Heart right ventricle (tissue), 16 donors: ENCODE data around the gene CDH13. TPM values are rescaled to one million over a fixed set of nuclear protein-coding genes. Genes with fewer than 3 reads are reported as not detected.

Experiments
- ATAC-seq, 8 donors: fragments of 200-7000 bp; cut with Tn5 transposase; one replicate each; pipeline ENCODE4 v1.9.1; 2020; ENCODE audit warnings: mild to moderate bottlenecking in 8 of 8, moderate library complexity in 8 of 8, moderate number of reproducible peaks in 1 of 8
- DNase-seq, 2 donors: peaks; one replicate each; pipeline ENCODE4 v3.0.0-alpha.2; 2020
- H3K27ac ChIP-seq, 10 donors: fragments of 200-600 bp; sonication (generic) in 2 of 10; one replicate each; pipeline versions ENCODE4 v1.5.0 to v1.8.0; 2020 to 2022; ENCODE audit warnings: mild to moderate bottlenecking in 3 of 10
- H3K27me3 ChIP-seq, 7 donors: fragments of 200-600 bp; one replicate each; pipeline ENCODE4 v1.8.0; 2021 to 2022; ENCODE audit warnings: mild to moderate bottlenecking in 2 of 7
- H3K36me3 ChIP-seq, 9 donors: fragments of 200-600 bp; sonication (generic) in 1 of 9; one replicate each; pipeline versions ENCODE4 v1.5.0 to v1.8.0; 2020 to 2022; ENCODE audit warnings: mild to moderate bottlenecking in 2 of 9
- H3K4me1 ChIP-seq, 9 donors: fragments of 200-600 bp; sonication (generic) in 1 of 9; one replicate each; pipeline versions ENCODE4 v1.5.0 to v1.8.0; 2020 to 2022; ENCODE audit warnings: mild to moderate bottlenecking in 4 of 9
- H3K4me3 ChIP-seq, 10 donors: fragments of 200-600 bp; sonication (generic) in 2 of 10; one replicate each; pipeline versions ENCODE4 v1.5.0 to v1.8.0; 2020 to 2022; ENCODE audit warnings: mild to moderate bottlenecking in 7 of 10, moderate library complexity in 2 of 10
- H3K9me3 ChIP-seq, 11 donors: fragments of 200-600 bp in 10 of 11; sonication (generic) in 2 of 11; one replicate each; pipeline versions ENCODE4 v1.5.0 to v1.8.0; 2013 to 2022; ENCODE audit warnings: mild to moderate bottlenecking in 2 of 11, control low read depth in 1 of 11, moderate library complexity in 1 of 11
- WGBS, 2 donors: extraction: QIAGEN DNeasy Blood & Tissue Kit; methylation state at CpG; one replicate each; pipeline ENCODE4 v1.1.7; 2013; ENCODE audit warnings: inconsistent platforms in 1 of 2; 5-methylcytosine and 5-hydroxymethylcytosine counted together
- intact Hi-C, 10 donors: fragments of 100-400 bp; cut with DNase I; formaldehyde crosslinking; loops; one replicate each; pipeline versions ENCODE4 v1.11.1 to v1.14.2; 2022
- polyA plus RNA-seq, 2 donors: library from polyadenylated mRNA; stranded (reverse); fragments of 200-250 nt; gene quantifications; one replicate each; pipeline ENCODE4 v1.2.3, GENCODE V29; 2013
- total RNA-seq, 10 donors: library from RNA; stranded (reverse); fragmentation: NEBNext Ultra II Directional in 3 of 10; extraction: Animal tissue kit (Norgen Biotek cat#: 25700) in 3 of 10; gene quantifications; one replicate each; pipeline versions ENCODE4 v1.2.1 to v1.2.4, GENCODE V29; 2021 to 2023
- TF ChIP-seq, protein P1 (sequence below), 9 donors: fragments of 200-600 bp; sonication (generic) in 2 of 9; IDR thresholded peaks; one replicate each; pipeline versions ENCODE4 v1.5.0 to v1.8.0; 2021 to 2022; ENCODE audit warnings: antibody characterized with exemption in 9 of 9, mild to moderate bottlenecking in 5 of 9, moderate library complexity in 1 of 9
- donor health status: Arrhythmogenic right ventricular cardiomyopathy.
- donor health status: ischemic (EF 13 %, LVEDD 7.1; RV severe dilation, severe dysfunction).
- donor health status: healthy with polysubstance abuse.
- donor health status: DM: no; HTN: yes; CAD: no.
- donor health status: DM: no; HTN: no; CAD: no.
- donor health status: ischemic (EF 25% LVEDD 6.9; RV normal size, moderate dysfunction).
- donor health status: ischemic (EF 25% LVEDD 5.7; RV mildly dilated, moderate dysfunction).
- donor health status: healthy.
- donor health status: DM: yes; HTN: yes; CAD: no.
- donor health status: Ischemic cardiomyopathy.
- donor health status: ischemic (EF 35%, LVEDD 5.7; RV mildly dilated, moderate dysfunction).
- donor health status: nonischemic (EF 11% LVEDD 7.7; RV severe dilation, severe dysfunction).
- donor health status: DM: yes; HTN: yes; CAD: no.
- donor health status: PGD.
- donor health status: ischemic (EF 29% LVEDD 5.4; RV normal size, mild dysfunction).
- donor health status: nonischemic (EF 23%, LVEDD 6.1; RV moderate dilation, normal function).

CDH13 gene
- total and polyA plus RNA-seq, 12 donors, result 15.5 to 221 (median 168) TPM

GRCh38 chr16:83606486-83607030 lies 979.8 kb downstream of the CDH13 start:
- DNase-seq (no peak), ATAC-seq (no peak)
- H3K27me3 ChIP-seq, result no peaks in the 10 kb centered on the region
- TF ChIP-seq, protein P1, sequence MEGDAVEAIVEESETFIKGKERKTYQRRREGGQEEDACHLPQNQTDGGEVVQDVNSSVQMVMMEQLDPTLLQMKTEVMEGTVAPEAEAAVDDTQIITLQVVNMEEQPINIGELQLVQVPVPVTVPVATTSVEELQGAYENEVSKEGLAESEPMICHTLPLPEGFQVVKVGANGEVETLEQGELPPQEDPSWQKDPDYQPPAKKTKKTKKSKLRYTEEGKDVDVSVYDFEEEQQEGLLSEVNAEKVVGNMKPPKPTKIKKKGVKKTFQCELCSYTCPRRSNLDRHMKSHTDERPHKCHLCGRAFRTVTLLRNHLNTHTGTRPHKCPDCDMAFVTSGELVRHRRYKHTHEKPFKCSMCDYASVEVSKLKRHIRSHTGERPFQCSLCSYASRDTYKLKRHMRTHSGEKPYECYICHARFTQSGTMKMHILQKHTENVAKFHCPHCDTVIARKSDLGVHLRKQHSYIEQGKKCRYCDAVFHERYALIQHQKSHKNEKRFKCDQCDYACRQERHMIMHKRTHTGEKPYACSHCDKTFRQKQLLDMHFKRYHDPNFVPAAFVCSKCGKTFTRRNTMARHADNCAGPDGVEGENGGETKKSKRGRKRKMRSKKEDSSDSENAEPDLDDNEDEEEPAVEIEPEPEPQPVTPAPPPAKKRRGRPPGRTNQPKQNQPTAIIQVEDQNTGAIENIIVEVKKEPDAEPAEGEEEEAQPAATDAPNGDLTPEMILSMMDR (IDR thresholded peaks at IDR 0.05), result no peak
- 90 to 95% methylated on average over 7 of the region's 7 CpGs for WGBS, 2 donors
- H3K9me3 ChIP-seq, result no peaks in the 10 kb centered on the region
- H3K27ac ChIP-seq, result no peak overlapping the region
- intact Hi-C loops, result no loop called here
- no peak overlapping the region for H3K4me3 ChIP-seq
- H3K36me3 ChIP-seq, result peaks cover 0 to 14% (median 0%) of the 10 kb centered on the region in 9 donors
- H3K4me1 ChIP-seq, result no peaks in the 10 kb centered on the region

- TF ChIP-seq, protein P1 (IDR thresholded peaks at IDR 0.05), result no peak
- ATAC-seq (no peak), DNase-seq (no peak)
- 93% methylated on average over 4 of the region's 4 CpGs for WGBS, 2 donors
- Histone ChIP-seq H3K36me3 (no peaks in the 10 kb centered on the region), H3K9me3 (peaks cover 0 to 9% (median 0%) of the 10 kb centered on the region in 11 donors), H3K4me3 (no peak overlapping the region), H3K27ac (no peak overlapping the region), H3K27me3 (no peaks in the 10 kb centered on the region), H3K4me1 (no peaks in the 10 kb centered on the region)
- intact Hi-C loops, result no loop called here
Observed at GRCh38 chr16:83609178-83609577, 982.4 kb downstream of the CDH13 start.

DNA sequence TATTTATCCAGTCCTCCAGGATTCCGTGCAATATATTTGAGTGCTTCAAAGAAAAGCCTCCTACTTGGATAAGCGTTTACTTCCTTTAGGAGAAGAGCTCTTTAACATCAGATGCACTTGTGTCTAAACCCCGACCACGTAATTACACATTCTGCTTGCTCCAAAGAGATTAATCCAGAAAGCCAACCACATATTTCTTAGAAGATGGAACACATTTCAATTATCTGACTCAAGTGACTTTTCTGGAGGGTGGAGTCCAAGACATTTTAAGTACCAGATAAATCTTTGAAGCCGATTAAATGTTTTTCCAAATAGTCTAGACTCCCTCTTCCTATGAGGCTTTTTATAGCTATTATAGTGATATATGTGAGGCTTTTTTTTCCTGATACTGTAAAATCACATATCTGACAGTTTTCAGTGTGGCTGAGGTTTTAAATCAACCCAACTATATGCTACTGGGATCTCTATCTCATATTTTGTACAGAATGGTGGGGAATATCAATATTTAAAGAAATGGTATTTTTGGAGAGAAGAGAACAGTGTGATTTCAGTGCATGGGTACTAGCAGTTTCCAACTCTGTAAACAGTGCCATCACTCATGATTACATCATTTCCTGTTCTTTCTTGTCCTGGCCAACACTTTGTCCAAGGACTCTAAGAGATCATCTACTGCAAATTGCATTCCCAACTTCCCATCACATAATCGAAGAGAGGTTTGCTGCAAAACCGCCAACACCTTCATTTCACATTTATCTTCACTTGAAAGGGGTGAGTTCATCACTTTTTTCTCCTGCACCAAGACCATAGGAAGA lies 988.6 kb downstream of the CDH13 start:
- DNase-seq (no peak), ATAC-seq (no peak)
- Histone ChIP-seq H3K27ac (no peak overlapping the region), H3K36me3 (no peaks in the 10 kb centered on the region), H3K27me3 (no peaks in the 10 kb centered on the region), H3K9me3 (peaks cover 0 to 9% (median 0%) of the 10 kb centered on the region in 11 donors), H3K4me1 (no peaks in the 10 kb centered on the region), H3K4me3 (no peak overlapping the region)
- intact Hi-C loops, result no loop called here
- 77% methylated on average over 7 of the region's 7 CpGs for WGBS, 2 donors
- TF ChIP-seq, protein P1 (IDR thresholded peaks at IDR 0.05), result no peak

GRCh38 chr16:83615953-83616350 lies 989.2 kb downstream of the CDH13 start:
- Histone ChIP-seq H3K27me3 (no peaks in the 10 kb centered on the region), H3K27ac (no peak overlapping the region), H3K9me3 (peaks cover 0 to 9% (median 0%) of the 10 kb centered on the region in 11 donors), H3K36me3 (no peaks in the 10 kb centered on the region), H3K4me1 (no peaks in the 10 kb centered on the region), H3K4me3 (no peak overlapping the region)
- 80 to 89% methylated on average over 8 of the region's 8 CpGs for WGBS, 2 donors
- DNase-seq (no peak), ATAC-seq (no peak)
- intact Hi-C loops, result no loop called here
- TF ChIP-seq, protein P1 (IDR thresholded peaks at IDR 0.05), result no peak
